Activated CD4-positive, alpha-beta T cell treated with anti-CD3 and anti-CD28 coated beads, Interleukin-2, amount 10 ng/mL, durations not matched to agents 24 days and 14 days (primary cell): ENCODE measurements around the gene RAB3IL1. TPM values are rescaled to one million over a fixed set of nuclear protein-coding genes. Genes with fewer than 3 reads are reported as not detected.
"Not testable (repeated sequence)": the region's sequence is repeated elsewhere in the genome, so short reads cannot be mapped to it uniquely, and the experiment has no call there.

Experiments
- DNase-seq: peaks from one replicate; pipeline ENCODE4 v3.0.0; 2022
- H3K27ac Mint-ChIP-seq: one replicate; pipeline ENCODE4 v1.8.0; 2022; ENCODE audit warnings: mild to moderate bottlenecking, mixed read lengths
- H3K27me3 Mint-ChIP-seq: one replicate; pipeline ENCODE4 v1.8.0; 2022; ENCODE audit warnings: mixed read lengths
- H3K36me3 Mint-ChIP-seq: one replicate; pipeline ENCODE4 v1.8.0; 2022; ENCODE audit warnings: low read depth, mild to moderate bottlenecking, mixed read lengths
- H3K4me1 Mint-ChIP-seq: one replicate; pipeline ENCODE4 v1.8.0; 2021; ENCODE audit warnings: mixed read lengths
- H3K4me3 Mint-ChIP-seq: one replicate; pipeline ENCODE4 v1.8.0; 2022; ENCODE audit warnings: mild to moderate bottlenecking, moderate library complexity, mixed read lengths
- H3K9me3 Mint-ChIP-seq: one replicate; pipeline ENCODE4 v1.8.0; 2021; ENCODE audit warnings: mixed read lengths
- intact Hi-C: fragments of 100-400 bp; cut with micrococcal nuclease; formaldehyde crosslinking; loops from one replicate; pipeline ENCODE4 v1.15.1; 2023
- total RNA-seq: library from RNA; stranded (reverse); gene quantifications from 2 replicates; pipeline ENCODE4 v1.2.3, GENCODE V29; 2022

Gene RAB3IL1
- total RNA-seq, 1 donor from 2014 or later = 0.12 TPM

GRCh38 chr11:61957021-61957770 lies 39.8 kb upstream of the RAB3IL1 start:
- Mint-ChIP-seq H3K4me3 (no peak overlapping the region), H3K27ac (no peak overlapping the region), H3K36me3 (peaks cover 3% of the 10 kb centered on the region), H3K9me3 (no peaks in the 10 kb centered on the region), H3K27me3 (peaks cover 15% of the 10 kb centered on the region), H3K4me1 (peaks cover 3% of the 10 kb centered on the region)
- intact Hi-C loops = no loop called here
- no peak for DNase-seq

DNA sequence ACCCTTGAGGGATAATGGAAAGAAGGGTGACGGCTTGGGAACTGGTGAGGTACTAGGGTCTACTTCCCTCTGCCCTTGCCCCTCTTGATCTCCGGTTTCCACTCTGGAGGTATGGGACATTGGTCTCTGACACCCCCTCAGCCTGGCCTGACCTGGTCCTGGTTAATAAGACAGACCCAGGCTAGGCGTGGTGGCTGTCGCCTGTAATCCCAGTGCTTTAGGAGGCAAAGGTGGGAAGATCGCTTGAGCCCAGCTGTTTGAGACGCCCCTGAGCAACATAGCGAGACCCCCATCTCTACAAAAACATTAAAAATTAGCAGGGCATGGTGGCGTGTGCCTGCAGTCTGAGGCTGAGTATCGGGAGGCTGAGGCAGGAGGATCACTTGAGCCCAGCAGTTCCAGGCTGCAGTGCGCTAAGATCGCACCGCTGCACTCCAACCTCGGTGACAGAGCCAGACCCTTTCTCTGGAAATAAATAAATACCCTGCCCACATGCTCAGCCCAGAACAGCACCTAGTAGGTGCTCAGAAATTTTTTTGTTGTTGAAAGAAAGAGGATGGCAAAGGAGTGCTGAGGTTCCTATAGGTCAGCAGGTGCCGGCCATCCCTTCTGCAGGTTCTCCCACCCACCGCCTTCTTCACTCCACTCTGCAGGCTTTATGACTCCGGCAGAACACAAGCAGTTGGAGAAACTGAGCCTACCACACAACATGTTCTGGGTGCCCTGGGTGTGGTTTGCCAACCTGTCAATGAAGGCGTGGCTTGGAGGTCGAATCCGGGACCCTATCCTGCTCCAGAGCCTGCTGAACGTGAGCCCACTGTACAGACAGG lies 39.0 kb upstream of the RAB3IL1 start:
- H3K27me3 Mint-ChIP-seq = peaks cover 15% of the 10 kb centered on the region
- peak; percentile 56 for DNase-seq
- peak overlapping the region; percentile 35 for H3K4me3 Mint-ChIP-seq
- no peaks in the 10 kb centered on the region for H3K36me3 Mint-ChIP-seq
- H3K27ac Mint-ChIP-seq = no peak overlapping the region
- H3K9me3 Mint-ChIP-seq = no peaks in the 10 kb centered on the region
- peaks cover 3% of the 10 kb centered on the region for H3K4me1 Mint-ChIP-seq
- intact Hi-C loops = no loop called here

GRCh38 chr11:61955422-61956135 lies 38.2 kb upstream of the RAB3IL1 start:
- Mint-ChIP-seq H3K27ac (no peak overlapping the region), H3K4me3 (peak overlapping the region; percentile 35), H3K36me3 (no peaks in the 10 kb centered on the region), H3K27me3 (peaks cover 15% of the 10 kb centered on the region), H3K4me1 (peaks cover 3% of the 10 kb centered on the region), H3K9me3 (no peaks in the 10 kb centered on the region)
- DNase-seq = peak; percentile 71
- intact Hi-C loops = no loop called here

DNA sequence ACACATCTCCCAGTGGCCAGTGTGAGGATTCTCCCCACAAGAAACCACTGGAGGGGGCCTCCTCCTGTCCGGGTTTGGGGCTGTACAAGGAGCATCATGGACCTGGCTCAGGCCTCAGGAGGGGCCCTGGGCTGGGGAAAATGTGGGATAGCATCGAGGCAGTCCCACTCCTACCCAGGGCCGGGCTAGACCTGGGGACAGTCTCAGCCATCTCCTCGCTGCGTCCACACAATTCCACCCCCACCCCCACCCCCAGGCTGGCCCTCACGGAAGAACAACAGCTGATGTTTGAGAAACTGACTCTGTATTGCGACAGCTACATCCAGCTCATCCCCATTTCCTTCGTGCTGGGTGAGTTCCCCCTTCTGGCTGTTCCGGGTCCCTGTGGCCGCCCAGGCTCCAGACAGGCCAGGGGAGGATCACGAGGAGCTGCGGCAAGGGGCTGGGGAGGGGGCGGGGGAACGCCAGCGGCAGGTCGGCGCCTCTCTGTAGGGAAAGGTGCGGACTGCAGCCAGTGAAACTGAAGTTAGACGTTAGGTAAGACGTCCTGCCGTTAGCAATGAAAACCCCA lies 37.6 kb upstream of the RAB3IL1 start:
- intact Hi-C loops = no loop called here
- no peaks in the 10 kb centered on the region for H3K9me3 Mint-ChIP-seq
- no peak for DNase-seq

DNA sequence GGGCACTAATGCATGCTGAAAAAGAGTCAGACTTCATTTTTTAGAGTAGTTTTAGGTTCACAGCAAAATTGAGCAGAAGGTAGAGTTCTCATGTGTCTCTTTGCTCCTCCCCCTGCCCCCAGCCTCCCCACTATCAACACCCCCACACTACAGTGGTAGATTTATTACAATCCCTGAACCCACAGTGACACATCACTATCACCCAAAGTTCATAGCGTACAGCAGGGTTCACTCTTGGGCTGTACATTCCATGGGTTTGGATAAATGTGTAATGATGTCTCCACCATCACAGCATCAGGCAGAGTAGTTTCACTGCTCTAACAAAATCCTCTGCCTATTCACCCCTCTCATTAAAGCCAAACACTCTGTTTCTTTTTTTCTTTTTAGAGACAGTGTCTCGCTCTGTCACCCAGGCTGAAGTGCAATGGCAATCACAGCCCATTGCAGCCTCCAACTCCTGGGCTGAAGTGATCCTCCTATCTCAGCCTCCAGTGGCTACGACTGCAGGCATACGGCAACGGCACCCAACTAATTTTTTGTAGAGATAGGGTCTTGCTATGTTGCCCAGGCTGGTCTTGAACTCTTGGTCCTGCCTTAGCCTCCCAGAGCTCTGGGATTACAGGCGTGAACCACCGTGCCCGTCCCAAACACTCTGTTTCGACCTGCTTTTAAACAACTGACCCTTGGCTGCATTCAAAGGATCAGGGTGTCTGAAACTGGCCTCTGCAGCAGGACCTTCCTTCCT lies 36.9 kb upstream of the RAB3IL1 start:
- peaks cover 3% of the 10 kb centered on the region for H3K4me1 Mint-ChIP-seq
- DNase-seq = peak; percentile 53
- intact Hi-C loops = no loop called here
- peaks cover 15% of the 10 kb centered on the region for H3K27me3 Mint-ChIP-seq
- no peak overlapping the region for H3K27ac Mint-ChIP-seq
- H3K9me3 Mint-ChIP-seq = no peaks in the 10 kb centered on the region
- no peaks in the 10 kb centered on the region for H3K36me3 Mint-ChIP-seq
- H3K4me3 Mint-ChIP-seq = no peak overlapping the region

More for the DNA sequence above, 37.6 kb upstream of the RAB3IL1 start:
- Mint-ChIP-seq H3K4me3 (peak overlapping the region; percentile 23), H3K36me3 (no peaks in the 10 kb centered on the region), H3K27me3 (peaks cover 15% of the 10 kb centered on the region), H3K27ac (no peak overlapping the region), H3K4me1 (peaks cover 3% of the 10 kb centered on the region)

DNA sequence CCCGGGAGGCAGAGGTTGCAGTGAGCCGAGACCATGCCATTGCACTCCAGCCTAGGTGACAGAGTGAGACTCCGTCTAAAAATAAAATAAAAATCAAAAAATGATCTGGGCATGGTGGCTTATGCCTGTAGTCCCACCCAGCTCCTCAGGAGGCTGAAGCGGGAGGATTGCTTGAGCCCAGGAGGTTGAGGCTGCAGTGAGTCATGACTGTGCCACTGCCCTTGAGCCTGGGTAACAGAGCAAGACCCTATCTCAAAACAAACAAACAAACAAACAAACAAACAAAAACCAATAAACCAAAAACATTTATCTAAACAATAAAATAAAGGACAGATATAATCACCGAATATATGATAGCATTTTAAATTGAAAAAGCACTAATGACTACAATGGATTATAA lies 36.3 kb upstream of the RAB3IL1 start:
- H3K4me1 Mint-ChIP-seq, H3K9me3 Mint-ChIP-seq, intact Hi-C loops, DNase-seq, H3K27ac Mint-ChIP-seq, H3K4me3 Mint-ChIP-seq, H3K36me3 Mint-ChIP-seq: not testable (repeated sequence)
- peaks cover 15% of the 10 kb centered on the region for H3K27me3 Mint-ChIP-seq

- no peaks in the 10 kb centered on the region for H3K9me3 Mint-ChIP-seq
- H3K4me3 Mint-ChIP-seq = no peak overlapping the region
- H3K36me3 Mint-ChIP-seq = no peaks in the 10 kb centered on the region
- peak; percentile 34 for DNase-seq
- no peak overlapping the region for H3K27ac Mint-ChIP-seq
- H3K4me1 Mint-ChIP-seq = peaks cover 3% of the 10 kb centered on the region
- H3K27me3 Mint-ChIP-seq = peaks cover 15% of the 10 kb centered on the region
- intact Hi-C loops = no loop called here
These were observed 35.5 kb upstream of the RAB3IL1 start for GRCh38 chr11:61952882-61953281.

- H3K4me3 Mint-ChIP-seq = no peak overlapping the region
- no peaks in the 10 kb centered on the region for H3K9me3 Mint-ChIP-seq
- peaks cover 14% of the 10 kb centered on the region for H3K27me3 Mint-ChIP-seq
- H3K4me1 Mint-ChIP-seq = peaks cover 4% of the 10 kb centered on the region
- H3K36me3 Mint-ChIP-seq = no peaks in the 10 kb centered on the region
- DNase-seq = peak; percentile 53
- H3K27ac Mint-ChIP-seq = no peak overlapping the region
- intact Hi-C loops = no loop called here
These were observed 34.2 kb upstream of the RAB3IL1 start for GRCh38 chr11:61951484-61952135.

GRCh38 chr11:61950035-61950547 lies 32.7 kb upstream of the RAB3IL1 start, which contains the start of gene BEST1:
Gene BEST1 (plus strand): TSS chr11:61950351. CDS start chr11:61951807, 1,456 bp downstream.
- Mint-ChIP-seq H3K4me1 (peaks cover 2% of the 10 kb centered on the region), H3K27me3 (peaks cover 11% of the 10 kb centered on the region), H3K4me3 (no peak within 1 kb of the TSS), H3K27ac (no peak within 1 kb of the TSS), H3K36me3 (no peaks in the 10 kb centered on the region), H3K9me3 (no peaks in the 10 kb centered on the region)
- DNase-seq = no peak
- intact Hi-C loops = no loop called here

DNA sequence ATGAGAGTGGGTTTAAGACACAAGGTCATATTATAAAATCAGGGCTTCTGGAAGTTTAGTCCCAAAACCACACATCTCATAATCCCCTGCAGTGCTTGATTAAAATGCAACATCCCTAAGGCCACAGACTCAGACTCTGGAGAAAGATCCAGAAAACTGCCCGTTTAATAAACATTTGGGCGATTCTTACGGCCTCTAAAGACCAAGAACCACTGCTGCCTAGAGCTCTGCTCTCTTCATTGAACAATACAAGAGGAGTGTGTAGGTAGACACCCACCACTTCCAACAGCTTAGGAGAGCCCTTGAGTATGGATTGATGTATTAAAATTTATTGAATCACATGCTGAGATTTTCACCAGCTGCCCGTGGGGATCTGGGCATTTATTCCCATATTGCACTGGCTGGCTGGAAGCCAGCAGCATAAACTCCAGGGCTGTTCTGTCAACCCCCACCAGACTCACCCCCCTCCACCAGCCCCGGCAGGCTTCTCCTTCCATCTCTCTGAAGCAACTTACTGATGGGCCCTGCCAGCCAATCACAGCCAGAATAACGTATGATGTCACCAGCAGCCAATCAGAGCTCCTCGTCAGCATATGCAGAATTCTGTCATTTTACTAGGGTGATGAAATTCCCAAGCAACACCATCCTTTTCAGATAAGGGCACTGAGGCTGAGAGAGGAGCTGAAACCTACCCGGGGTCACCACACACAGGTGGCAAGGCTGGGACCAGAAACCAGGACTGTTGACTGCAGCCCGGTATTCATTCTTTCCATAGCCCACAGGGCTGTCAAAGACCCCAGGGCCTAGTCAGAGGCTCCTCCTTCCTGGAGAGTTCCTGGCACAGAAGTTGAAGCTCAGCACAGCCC lies 32.0 kb upstream of the RAB3IL1 start:
- Mint-ChIP-seq H3K27me3 (peaks cover 7% of the 10 kb centered on the region), H3K4me3 (no peak overlapping the region), H3K9me3 (no peaks in the 10 kb centered on the region), H3K4me1 (peaks cover 2% of the 10 kb centered on the region), H3K27ac (no peak overlapping the region), H3K36me3 (no peaks in the 10 kb centered on the region)
- intact Hi-C loops = loop anchor here (5.0 kb wide), 2 partner anchors 133 to 158 kb away; no protein-coding TSS in a partner anchor
- peak; percentile 62 for DNase-seq

DNA sequence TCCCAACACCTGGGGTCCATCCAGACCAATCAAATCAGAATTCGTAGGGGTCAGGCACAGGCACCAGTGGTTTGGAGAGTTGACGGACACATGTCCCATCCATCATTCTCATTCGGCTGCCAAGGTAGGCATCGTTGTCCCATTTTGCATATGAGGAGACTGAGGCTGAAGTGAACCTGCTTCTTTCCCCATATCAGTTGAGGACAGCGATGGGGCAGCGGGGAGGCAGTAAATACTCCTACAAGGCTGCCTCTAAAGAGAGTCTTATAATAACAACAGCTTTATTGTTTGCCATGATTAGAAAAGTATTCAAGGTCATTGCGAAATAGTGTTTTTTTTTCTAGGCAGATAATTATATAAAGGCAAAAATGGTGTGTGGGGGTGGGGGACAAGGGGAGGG lies 31.1 kb upstream of the RAB3IL1 start:
- Mint-ChIP-seq H3K4me3 (no peak overlapping the region), H3K36me3 (no peaks in the 10 kb centered on the region), H3K27me3 (peaks cover 5% of the 10 kb centered on the region), H3K9me3 (no peaks in the 10 kb centered on the region), H3K27ac (no peak overlapping the region), H3K4me1 (peaks cover 2% of the 10 kb centered on the region)
- intact Hi-C loops = loop anchor here (5.0 kb wide), 2 partner anchors 134 to 159 kb away; no protein-coding TSS in a partner anchor
- DNase-seq = no peak
